ENCODE measurements around the gene GRK7.

GRCh38 chr3:141743305-141743704 is 19.9 kb upstream of the GRK7 start:
- TF ChIP-seq, protein P1, sequence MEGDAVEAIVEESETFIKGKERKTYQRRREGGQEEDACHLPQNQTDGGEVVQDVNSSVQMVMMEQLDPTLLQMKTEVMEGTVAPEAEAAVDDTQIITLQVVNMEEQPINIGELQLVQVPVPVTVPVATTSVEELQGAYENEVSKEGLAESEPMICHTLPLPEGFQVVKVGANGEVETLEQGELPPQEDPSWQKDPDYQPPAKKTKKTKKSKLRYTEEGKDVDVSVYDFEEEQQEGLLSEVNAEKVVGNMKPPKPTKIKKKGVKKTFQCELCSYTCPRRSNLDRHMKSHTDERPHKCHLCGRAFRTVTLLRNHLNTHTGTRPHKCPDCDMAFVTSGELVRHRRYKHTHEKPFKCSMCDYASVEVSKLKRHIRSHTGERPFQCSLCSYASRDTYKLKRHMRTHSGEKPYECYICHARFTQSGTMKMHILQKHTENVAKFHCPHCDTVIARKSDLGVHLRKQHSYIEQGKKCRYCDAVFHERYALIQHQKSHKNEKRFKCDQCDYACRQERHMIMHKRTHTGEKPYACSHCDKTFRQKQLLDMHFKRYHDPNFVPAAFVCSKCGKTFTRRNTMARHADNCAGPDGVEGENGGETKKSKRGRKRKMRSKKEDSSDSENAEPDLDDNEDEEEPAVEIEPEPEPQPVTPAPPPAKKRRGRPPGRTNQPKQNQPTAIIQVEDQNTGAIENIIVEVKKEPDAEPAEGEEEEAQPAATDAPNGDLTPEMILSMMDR (IDR thresholded peaks at IDR 0.05; ENCODE audit: poor library complexity), result no peak
- TF ChIP-seq EZH2phosphoT487 (IDR thresholded peaks at IDR 0.05; ENCODE audit: low read depth, severe bottlenecking, unreplicated experiment), result no peak
